Measurements from ENCODE around the gene CDKAL1.

DNA sequence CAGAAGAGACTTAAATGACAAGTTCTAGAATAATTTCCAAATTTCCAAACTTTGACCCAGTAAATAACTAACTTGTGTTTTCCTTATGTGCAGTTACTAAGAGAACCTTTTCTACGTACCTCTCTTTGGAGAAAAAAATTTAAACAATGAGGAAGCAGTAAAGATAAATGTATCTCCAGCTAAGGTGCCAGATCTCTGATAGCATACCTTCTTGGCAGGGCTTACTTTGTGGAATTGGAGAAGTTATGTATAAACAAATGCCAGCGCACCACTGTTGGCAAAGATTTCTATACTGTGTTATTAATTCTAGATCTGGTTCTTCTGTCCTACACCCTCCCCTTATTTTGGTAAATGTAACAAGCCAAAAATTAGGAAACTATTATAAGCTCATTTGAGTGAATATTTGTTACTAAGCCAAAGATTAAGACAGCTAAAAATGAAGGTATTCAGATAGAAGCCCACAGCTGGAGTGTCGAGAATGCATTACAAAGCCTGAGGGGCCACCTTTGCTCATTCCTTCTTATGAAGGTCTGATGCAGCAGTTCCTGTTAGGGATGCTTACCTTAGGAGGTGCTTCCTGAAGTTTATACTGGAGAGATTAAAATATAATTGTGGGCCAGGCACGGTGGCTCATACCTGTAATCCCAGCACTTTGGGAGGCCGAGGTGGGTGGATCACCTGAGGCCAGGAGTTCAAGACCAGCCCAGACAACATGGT, 686.2 kb downstream of the CDKAL1 start:
- TF ChIP-seq, protein P1, sequence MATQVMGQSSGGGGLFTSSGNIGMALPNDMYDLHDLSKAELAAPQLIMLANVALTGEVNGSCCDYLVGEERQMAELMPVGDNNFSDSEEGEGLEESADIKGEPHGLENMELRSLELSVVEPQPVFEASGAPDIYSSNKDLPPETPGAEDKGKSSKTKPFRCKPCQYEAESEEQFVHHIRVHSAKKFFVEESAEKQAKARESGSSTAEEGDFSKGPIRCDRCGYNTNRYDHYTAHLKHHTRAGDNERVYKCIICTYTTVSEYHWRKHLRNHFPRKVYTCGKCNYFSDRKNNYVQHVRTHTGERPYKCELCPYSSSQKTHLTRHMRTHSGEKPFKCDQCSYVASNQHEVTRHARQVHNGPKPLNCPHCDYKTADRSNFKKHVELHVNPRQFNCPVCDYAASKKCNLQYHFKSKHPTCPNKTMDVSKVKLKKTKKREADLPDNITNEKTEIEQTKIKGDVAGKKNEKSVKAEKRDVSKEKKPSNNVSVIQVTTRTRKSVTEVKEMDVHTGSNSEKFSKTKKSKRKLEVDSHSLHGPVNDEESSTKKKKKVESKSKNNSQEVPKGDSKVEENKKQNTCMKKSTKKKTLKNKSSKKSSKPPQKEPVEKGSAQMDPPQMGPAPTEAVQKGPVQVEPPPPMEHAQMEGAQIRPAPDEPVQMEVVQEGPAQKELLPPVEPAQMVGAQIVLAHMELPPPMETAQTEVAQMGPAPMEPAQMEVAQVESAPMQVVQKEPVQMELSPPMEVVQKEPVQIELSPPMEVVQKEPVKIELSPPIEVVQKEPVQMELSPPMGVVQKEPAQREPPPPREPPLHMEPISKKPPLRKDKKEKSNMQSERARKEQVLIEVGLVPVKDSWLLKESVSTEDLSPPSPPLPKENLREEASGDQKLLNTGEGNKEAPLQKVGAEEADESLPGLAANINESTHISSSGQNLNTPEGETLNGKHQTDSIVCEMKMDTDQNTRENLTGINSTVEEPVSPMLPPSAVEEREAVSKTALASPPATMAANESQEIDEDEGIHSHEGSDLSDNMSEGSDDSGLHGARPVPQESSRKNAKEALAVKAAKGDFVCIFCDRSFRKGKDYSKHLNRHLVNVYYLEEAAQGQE (IDR thresholded peaks at IDR 0.05; ENCODE audit: low read depth): no peak
- TF ChIP-seq, protein P2, sequence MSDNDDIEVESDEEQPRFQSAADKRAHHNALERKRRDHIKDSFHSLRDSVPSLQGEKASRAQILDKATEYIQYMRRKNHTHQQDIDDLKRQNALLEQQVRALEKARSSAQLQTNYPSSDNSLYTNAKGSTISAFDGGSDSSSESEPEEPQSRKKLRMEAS (IDR thresholded peaks at IDR 0.05): no peak
- TF ChIP-seq, protein P3, sequence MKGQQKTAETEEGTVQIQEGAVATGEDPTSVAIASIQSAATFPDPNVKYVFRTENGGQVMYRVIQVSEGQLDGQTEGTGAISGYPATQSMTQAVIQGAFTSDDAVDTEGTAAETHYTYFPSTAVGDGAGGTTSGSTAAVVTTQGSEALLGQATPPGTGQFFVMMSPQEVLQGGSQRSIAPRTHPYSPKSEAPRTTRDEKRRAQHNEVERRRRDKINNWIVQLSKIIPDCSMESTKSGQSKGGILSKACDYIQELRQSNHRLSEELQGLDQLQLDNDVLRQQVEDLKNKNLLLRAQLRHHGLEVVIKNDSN (IDR thresholded peaks at IDR 0.05): no peak
- no peak for TF ChIP-seq NFIC (IDR thresholded peaks at IDR 0.05)
